ENCODE data around the gene PIAS2.
"Not testable (repeated sequence)": the region's sequence is repeated elsewhere in the genome, so short reads cannot be mapped to it uniquely, and the experiment has no call there.

Gene PIAS2

DNA sequence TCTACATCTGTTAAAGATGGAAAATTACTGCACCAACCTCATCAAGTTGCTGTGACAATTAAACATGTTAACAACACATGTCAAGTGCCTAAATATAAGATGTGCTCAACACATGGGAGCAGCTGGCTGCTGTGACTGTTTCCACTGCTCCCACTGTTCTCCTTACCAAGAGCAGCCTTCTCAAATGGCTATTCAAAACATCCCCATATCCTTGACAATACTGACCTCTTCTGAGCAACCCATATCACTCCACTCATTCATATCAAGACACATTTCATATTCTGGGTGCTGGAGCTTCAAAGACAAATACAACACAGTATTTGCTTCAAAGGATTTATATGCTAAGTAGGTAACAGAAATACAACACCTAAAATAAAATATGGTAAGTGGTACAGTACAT lies 60.3 kb downstream of the PIAS2 start:
- no peak overlapping the region for H3K4me3 ChIP-seq (ENCODE audit: low read length)
- DNase-seq (ENCODE audit: low read depth, low spot score) = no peak

DNA sequence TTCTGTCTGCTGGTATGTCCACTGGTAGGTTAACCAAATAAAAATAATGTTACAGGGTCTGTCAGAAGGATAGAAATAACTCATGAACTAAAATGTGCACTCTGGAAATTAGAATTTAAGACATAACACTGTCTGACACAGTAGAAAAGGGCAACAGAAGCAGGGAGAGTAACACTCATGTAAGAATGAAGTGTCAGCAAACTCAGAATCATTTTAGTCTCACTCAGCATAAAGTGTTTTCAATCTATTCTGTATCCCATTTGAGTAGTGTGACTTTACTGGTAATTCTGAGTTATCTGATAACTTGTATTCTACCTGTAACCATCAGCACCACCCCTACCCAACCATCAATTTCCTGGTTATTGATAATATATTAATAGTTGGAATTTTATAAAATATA lies 68.3 kb downstream of the PIAS2 start:
- DNase-seq (ENCODE audit: low read depth, low spot score) = no peak
- H3K4me3 ChIP-seq (ENCODE audit: low read length) = no peak overlapping the region

- DNase-seq (ENCODE audit: low read depth, low spot score) = no peak
- no peak overlapping the region for H3K4me3 ChIP-seq (ENCODE audit: low read length)
Measured at GRCh38 chr18:46843372-46843771, 73.9 kb downstream of the PIAS2 start.

- no peak overlapping the region for H3K4me3 ChIP-seq (ENCODE audit: low read length)
- no peak for DNase-seq (ENCODE audit: low read depth, low spot score)
Measured at GRCh38 chr18:46842583-46842982, 74.7 kb downstream of the PIAS2 start.

DNA sequence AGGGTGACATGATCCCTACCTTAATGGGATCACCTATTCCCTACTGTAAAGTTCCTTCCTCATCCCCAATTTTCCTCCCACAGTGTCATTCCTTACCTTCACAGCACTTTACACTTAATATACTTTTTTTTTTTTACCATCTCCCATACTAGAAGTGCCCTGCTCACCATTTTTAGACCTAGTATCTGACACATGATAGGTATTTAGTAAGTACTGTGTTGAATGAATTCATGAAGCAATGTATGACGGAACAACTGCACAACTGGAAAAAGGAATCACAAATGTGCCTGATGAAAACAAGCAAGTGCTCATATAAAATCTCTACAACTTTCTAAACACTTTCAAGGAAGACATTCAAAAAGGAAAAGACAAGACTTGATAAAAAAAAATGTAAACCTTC lies 83.4 kb downstream of the PIAS2 start:
- no peak for DNase-seq (ENCODE audit: low read depth, low spot score)
- no peak overlapping the region for H3K4me3 ChIP-seq (ENCODE audit: low read length)

DNA sequence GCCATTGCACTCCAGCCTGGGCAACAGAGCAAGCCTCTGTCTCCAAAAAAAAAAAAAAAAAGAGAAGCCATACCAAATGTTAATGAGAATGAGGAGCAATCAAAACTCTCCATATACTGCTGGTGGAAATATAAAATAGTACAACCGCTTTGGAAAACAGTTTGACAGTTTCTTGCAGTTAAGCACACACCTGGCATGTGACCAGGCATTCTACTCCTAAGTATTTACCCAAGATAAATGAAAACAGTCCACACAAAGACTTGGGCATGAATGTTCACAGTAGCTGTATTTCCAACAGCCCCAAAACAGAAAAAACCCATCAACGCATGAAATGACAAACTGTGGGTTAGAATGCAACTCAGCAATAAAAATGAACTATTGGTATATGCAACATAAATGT lies 84.5 kb downstream of the PIAS2 start:
- no peak overlapping the region for H3K4me3 ChIP-seq (ENCODE audit: low read length)
- DNase-seq (ENCODE audit: low read depth, low spot score) = no peak

- H3K4me3 ChIP-seq (ENCODE audit: low read length); DNase-seq (ENCODE audit: low read depth, low spot score): not testable (repeated sequence)
Measured at GRCh38 chr18:46832422-46832821, 84.9 kb downstream of the PIAS2 start.

GRCh38 chr18:46831434-46831833 lies 85.9 kb downstream of the PIAS2 start:
- DNase-seq (ENCODE audit: low read depth, low spot score) = no peak
- H3K4me3 ChIP-seq (ENCODE audit: low read length) = no peak overlapping the region

DNA sequence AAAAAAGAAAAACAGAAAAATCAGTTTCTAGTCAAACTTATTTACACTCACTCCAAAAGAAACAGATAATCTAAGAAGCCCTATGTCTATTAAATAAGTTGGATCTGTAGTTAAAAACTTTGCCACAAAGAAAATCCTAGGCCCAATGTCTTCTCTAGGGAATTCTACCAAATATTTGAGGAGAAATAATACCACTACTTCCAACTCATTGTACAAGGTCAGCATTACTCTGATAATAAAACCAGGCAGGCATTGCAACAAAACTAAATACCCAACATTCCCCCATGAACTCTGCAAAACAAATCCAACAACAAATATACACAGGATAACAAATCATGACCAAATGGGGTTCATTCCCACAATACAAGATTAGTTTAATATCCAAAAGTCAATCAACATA lies 86.7 kb downstream of the PIAS2 start:
- DNase-seq (ENCODE audit: low read depth, low spot score) = no peak
- no peak overlapping the region for H3K4me3 ChIP-seq (ENCODE audit: low read length)

GRCh38 chr18:46829947-46830346 lies 87.4 kb downstream of the PIAS2 start:
- DNase-seq (ENCODE audit: low read depth, low spot score) = no peak
- H3K4me3 ChIP-seq (ENCODE audit: low read length) = no peak overlapping the region

DNA sequence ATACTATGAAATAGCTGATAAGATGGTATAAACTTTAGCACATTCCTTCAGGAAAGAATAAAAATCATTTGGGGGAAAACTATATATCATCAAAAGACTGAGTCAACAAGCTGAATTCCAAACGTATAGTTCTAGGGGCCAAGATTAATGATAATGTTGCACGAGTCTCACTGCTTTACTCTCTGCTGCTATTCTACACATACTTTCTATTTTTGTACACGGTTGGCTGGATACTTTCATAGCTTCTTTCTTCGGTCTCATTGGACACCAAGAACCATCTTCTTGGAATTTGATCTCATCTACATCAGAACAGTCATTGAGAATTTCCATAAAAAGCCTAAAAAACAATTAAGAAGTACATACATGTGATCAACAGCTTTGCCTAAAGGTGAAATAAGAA lies 87.8 kb downstream of the PIAS2 start:
- no peak for DNase-seq (ENCODE audit: low read depth, low spot score)
- H3K4me3 ChIP-seq (ENCODE audit: low read length) = no peak overlapping the region

DNA sequence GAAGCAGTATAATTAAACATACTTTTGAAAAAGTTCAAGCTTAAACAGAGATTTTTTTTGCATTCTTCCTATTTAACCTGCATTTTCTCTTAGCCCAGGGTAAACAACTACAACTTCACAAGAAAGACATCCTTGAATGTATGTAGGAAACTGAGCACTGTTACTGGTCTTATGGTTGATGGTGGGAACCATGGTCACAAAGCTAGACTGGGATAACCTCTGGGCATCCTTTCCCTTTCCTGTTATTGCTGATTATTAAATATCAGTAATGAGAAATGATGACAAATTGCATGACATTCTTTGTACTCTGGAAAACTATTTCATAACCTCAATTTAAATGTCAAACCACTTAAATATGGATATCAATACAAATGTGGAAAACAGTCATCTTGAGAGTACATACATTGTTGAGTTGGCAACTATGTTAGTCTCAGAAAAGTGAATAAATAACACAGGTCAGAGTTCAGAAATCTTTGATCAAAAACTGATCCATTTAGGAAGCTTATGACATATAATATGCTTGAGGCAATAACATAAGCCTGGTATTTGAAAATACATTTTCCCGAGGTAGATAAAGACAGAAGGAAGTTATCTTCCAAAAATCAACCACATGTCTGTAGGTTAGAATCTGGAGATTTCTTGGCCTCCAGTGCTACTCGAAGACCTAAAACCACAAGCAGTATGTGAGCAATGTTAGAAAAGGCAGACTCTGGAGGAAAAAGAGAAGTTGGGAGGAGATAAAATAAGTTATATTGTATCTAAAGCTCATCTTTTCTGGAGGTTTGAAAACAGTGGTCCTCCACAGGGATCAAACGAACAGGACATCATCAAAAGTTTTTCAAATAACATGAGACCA lies 95.2 kb downstream of the PIAS2 start:
- no peak for DNase-seq (ENCODE audit: low read depth, low spot score)
- no peak overlapping the region for H3K4me3 ChIP-seq (ENCODE audit: low read length)

DNA sequence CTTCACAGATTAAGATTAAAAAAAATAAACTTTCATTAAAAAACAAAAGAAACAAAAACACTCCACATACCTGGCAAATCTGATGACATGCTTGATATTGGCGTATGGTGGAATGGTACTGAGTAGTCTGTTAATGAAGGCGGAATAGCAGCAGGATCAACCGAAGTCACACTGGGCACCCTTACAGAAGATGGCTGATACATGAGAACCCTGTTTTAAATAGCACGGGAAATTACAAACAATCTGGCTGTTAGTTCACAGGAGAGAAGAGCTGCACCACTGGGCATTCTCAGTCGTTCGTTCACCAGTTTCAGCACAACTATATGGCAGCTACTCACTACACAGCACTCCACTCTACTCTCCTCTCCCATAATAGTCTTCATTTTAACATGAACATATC lies 96.4 kb downstream of the PIAS2 start:
- no peak for DNase-seq (ENCODE audit: low read depth, low spot score)
- no peak overlapping the region for H3K4me3 ChIP-seq (ENCODE audit: low read length)

DNA sequence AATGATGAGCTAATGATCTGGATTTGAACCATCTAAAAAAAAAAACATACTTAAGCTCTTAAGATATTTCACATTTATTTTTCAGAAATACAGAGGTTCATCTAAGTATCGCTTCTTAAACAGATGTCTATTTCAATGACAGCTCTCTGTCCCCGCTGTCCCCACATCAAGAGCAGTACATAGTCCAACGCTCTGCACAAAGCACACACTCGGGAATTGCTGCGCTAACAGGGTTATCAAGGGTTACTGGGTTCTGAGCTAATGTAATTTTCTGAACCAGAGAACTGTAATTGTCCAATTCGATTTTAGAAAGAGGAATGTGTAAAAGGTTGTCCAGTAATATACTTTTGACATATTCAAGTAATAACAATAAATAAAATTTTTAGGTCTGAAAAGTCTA lies 101.6 kb downstream of the PIAS2 start:
- no peak for DNase-seq (ENCODE audit: low read depth, low spot score)
- no peak overlapping the region for H3K4me3 ChIP-seq (ENCODE audit: low read length)

- DNase-seq (ENCODE audit: low read depth, low spot score) = no peak
- no peak overlapping the region for H3K4me3 ChIP-seq (ENCODE audit: low read length)
Measured at GRCh38 chr18:46814399-46814798, 102.9 kb downstream of the PIAS2 start.

DNA sequence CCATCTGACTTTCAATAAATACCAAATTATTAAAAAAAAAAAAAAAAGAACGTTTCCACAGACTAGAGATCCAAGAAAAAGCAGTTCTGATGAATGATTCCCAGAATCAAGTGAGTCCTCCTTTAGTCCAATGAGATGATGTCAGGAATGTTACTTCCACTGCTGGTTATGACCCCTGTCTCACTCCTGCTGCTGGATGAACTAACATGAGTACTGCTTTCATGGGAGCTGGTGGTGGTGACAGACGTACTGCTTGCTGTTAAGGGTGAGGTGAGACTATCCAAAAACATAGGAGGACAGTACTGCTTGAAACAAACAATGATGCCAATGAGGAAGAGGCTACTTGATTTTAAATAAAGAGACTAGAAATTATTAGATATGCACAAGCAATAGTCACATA lies 105.0 kb downstream of the PIAS2 start:
- H3K4me3 ChIP-seq (ENCODE audit: low read length) = no peak overlapping the region
- no peak for DNase-seq (ENCODE audit: low read depth, low spot score)

- DNase-seq (ENCODE audit: low read depth, low spot score) = no peak
- no peak overlapping the region for H3K4me3 ChIP-seq (ENCODE audit: low read length)
Measured at GRCh38 chr18:46810481-46811000, 106.8 kb downstream of the PIAS2 start.

- no peak overlapping the region for H3K4me3 ChIP-seq (ENCODE audit: low read length)
- no peak for DNase-seq (ENCODE audit: low read depth, low spot score)
Measured at GRCh38 chr18:46809145-46809544, 108.2 kb downstream of the PIAS2 start.

GRCh38 chr18:46795945-46796344 lies 121.4 kb downstream of the PIAS2 start:
- DNase-seq (ENCODE audit: low read depth, low spot score); H3K4me3 ChIP-seq (ENCODE audit: low read length): not testable (repeated sequence)

DNA sequence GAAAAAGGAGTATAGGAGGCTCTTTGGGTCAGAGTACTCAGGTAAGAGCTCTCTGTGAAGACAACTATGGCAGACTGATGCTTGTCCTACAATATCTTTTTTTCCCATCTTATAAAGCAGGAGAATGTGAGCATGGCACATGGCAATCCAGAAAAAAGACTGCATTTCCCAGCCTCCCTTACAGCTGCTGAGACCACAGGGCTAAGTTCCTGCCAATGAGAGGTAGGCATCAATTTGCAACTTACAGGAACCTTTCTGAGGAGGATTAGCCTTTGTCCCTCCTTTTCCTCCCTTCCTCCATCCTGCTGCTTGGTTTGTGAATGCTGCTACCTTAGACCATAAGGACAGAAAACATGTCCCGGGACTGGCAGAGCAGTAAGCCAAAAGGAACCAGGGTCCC lies 122.7 kb downstream of the PIAS2 start:
- no peak overlapping the region for H3K4me3 ChIP-seq (ENCODE audit: low read length)
- DNase-seq (ENCODE audit: low read depth, low spot score) = no peak

GRCh38 chr18:46793565-46793964 lies 123.7 kb downstream of the PIAS2 start:
- H3K4me3 ChIP-seq (ENCODE audit: low read length) = no peak overlapping the region
- DNase-seq (ENCODE audit: low read depth, low spot score) = no peak

Data from Jurkat, Clone E6-1 (cell line).